Endometrial microvascular endothelial cells (primary cell): Measurements from ENCODE around the gene TCHP. TPM values are rescaled to one million over a fixed set of nuclear protein-coding genes. Genes with fewer than 3 reads are reported as not detected.
"Not testable (repeated sequence)": the region's sequence is repeated elsewhere in the genome, so short reads cannot be mapped to it uniquely, and the experiment has no call there.

Source experiments
- in situ Hi-C: cut with HindIII; loops from 2 replicates; pipeline ENCODE4 v1.10.0; 2017; ENCODE audit warnings: low sequenced_read_pairs, low pct_unique_long_range_greater_than_20kb; ENCODE audit errors: inconsistent ontology term
- total RNA-seq: library from RNA; depleted of rRNA; stranded (reverse); fragments of >200 nt; gene quantifications from one replicate; pipeline ENCODE4 v1.2.3, GENCODE V29; 2015; ENCODE audit errors: inconsistent ontology term

The TCHP gene
- total RNA-seq, 1 donor from 2014 or later: 35.3 TPM

DNA sequence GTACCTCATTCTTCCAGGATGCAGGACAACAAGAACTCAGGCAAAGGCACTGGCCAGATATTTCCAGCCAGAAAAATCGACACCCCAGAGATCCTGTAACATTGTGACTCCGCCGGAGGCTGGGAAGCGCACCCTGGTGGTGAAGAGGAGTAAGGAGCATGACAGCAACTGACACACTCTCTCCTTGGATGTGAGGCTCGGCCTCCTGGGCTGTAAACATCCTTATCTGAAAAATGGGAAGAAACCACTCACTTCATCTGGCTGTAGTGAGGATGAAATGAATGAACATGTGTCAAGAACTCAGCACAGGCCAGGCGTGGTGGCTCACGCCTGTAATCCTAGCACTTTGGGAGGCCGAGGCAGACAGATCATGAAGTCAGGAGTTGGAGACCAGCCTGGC lies 27.5 kb downstream of the TCHP start:
- in situ Hi-C loops: no loop called here

- in situ Hi-C loops: no loop called here
Measured at GRCh38 chr12:109928058-109928656, 28.1 kb downstream of the TCHP start.

- in situ Hi-C loops: not testable (repeated sequence)
Measured at GRCh38 chr12:109929326-109929725, 29.3 kb downstream of the TCHP start.

DNA sequence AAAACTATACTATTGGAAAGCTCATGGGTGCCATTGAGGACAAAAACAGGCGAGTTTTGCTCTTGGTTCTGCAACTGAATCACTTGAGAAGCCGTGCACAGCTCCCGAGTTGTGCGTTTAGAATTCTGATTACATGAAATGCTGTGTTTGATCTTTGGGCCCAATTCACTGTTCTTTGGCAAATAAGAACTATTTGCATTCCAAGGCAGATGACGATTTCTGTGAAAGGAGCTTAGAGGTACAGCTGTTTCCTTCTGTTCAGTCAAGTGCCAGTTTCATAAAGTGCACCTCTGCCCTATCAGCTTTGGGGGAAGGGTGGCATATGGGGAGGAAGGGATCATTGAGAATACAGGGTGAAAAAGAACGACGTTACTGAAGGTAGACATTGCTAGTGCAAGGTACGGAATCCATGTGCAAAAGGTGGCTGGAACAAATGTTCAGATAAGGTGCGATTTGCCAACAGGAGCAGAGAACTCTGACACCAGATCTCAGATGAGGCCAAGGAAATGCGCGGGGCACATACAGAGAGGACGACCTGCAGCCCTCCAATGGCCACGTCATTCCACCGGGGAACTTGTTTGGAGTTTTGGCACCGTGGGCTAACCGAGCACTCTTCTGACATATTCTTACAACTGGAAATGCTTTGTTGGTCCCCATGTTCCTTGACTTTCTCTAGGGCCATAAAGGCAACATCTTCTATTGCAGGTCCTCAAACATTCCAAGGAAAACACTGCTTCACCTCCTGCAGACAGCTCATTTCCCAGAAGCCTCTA lies 30.1 kb downstream of the TCHP start:
- in situ Hi-C loops: no loop called here

DNA sequence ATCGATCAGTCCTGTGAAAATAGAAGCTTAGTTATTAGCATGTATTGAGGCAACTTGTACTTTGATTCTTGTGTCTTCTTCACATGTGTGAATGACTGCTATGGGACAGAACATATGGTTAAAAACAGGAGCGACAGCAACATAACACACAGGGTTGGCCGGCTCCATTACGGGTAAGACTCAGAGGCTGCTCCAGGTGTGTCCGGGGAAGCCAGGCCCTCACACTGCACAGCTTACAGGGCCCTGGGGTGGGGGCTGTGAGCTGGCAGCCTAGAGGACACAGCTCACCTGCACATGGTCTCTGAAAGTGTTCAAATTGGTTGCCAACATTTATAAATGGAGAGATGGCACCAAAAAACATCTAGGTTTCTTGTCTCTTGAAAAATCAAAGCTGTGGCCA lies 31.1 kb downstream of the TCHP start:
- in situ Hi-C loops: no loop called here

GRCh38 chr12:109932878-109933503 lies 32.9 kb downstream of the TCHP start:
- in situ Hi-C loops: no loop called here

GRCh38 chr12:109934026-109934425 lies 34.0 kb downstream of the TCHP start:
- in situ Hi-C loops: no loop called here

GRCh38 chr12:109937371-109937770 lies 37.3 kb downstream of the TCHP start:
- in situ Hi-C loops: no loop called here

DNA sequence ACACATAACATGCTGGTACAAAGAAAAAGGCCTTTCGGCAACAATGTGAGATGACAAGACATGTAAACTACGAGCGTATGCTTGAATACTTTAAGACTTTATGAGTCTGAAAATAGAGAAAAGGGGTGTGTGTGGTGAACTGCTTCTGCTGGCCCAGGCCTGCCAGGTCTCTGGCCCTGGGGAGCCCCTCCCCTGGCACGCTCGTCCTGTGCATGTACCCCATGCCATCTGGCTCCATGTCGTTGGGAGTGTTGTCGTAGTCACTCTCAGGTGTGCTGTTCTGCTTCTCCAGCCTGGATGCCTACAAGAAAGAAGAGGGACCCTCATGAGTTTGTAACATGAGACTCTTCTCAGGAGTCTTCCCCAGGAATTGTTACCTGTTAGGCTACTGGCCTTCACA lies 38.9 kb downstream of the TCHP start:
- in situ Hi-C loops: no loop called here

- in situ Hi-C loops: no loop called here
Measured at GRCh38 chr12:109939504-109939903, 39.4 kb downstream of the TCHP start.

DNA sequence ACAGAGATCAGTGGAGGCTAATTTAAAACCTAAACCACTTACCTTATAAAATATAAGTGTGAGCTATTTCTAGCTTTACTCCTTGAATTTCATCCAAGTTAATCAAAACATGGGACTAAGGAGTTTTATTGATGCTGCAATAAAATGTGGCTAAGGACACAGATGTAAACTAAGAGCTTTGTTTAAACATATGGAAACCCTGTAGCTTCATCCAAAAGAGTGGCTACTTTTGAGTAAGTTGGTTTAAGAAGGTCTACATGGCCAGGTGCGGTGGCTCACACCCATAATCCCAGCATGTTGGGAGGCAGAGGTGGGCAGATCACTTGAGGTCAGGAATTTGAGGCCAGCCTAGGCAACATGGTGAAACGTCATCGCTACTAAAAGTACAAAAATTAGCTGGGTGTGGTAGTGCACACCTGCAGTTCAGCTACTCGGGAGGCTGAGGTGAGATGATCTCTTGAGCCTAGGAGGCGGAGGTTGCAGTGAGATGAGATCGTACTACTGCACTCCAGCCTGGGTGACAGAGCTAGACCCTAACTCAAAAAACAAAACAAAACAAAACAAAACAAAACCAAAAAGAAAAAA lies 40.4 kb downstream of the TCHP start:
- in situ Hi-C loops: no loop called here

- in situ Hi-C loops: no loop called here
Measured at GRCh38 chr12:109943811-109944210, 43.7 kb downstream of the TCHP start.

DNA sequence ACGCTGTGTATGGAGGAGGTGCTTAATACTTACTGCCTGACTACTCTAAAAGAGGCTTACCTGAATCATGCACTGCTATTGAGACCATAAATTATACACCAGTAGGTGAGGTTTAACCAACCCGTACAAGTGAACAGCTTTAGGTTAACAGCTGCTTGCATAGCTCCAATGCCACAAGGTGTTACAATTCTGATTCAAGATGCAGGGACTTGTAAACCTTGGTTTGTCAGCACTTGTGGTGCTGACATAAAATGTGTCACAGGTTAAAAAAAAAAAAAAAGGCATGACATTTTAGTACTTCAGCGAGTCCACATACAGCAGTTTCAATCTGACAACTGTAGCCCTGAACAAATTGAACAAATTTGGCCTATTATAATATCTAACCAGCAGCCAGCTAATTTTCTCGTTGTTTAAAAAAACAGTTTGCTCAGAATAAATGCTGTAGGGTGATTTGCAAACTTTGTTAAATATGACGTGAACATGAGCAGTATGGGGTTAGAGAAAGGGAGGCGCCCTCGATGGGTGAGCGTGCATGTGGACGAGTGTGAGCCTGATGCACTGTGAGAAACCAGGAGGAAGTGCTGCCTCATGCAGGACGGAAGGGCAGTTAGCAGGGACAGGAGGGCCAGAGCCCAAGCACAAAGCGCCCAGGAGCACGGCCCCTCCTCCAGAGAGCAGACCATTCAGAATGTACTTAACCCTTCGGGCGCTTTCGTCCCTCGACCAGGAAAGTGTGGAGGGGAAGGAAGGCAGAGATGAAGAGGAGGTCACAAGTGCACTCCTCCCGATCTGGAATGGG lies 44.7 kb downstream of the TCHP start:
- in situ Hi-C loops: no loop called here

DNA sequence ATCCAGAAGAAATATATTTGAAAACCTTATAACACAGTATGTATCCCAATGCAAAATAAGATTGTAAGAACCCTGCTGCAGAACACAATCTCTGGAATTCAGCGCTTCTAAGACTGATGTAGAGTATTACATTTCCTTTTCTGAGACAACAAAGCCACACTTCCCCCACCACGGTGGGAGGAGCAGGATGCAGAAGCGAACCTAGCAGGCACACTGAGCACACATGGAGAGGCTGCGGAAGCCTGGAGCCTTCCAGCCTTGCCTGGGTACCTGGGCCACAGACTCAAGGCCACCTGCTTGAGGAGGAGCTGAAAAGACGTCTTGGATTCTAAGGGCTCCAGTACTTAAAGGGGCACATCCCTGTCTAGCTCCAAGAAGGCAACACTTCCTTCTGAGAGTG lies 46.4 kb downstream of the TCHP start:
- in situ Hi-C loops: no loop called here

DNA sequence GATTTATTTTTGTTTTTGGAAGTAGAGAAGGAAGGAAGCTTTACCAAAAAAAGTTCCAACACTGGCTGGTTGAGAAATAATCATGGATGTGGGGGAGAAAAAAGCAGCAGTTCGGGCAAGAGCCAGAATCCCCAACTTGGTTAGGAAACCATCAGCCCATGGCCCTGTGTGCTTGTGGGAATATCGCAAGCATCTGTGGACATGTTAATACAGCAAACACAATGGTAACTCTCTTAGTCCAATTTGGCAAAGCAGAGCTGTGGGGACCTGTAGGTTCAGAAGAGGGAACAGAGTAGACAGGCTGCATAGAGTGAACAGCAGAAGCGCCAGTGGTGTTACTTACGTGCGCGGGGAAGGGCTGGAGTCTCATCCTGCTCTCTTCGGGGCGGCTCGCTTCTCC lies 46.8 kb downstream of the TCHP start:
- in situ Hi-C loops: no loop called here

- in situ Hi-C loops: no loop called here
Measured at GRCh38 chr12:109947521-109947920, 47.4 kb downstream of the TCHP start.

DNA sequence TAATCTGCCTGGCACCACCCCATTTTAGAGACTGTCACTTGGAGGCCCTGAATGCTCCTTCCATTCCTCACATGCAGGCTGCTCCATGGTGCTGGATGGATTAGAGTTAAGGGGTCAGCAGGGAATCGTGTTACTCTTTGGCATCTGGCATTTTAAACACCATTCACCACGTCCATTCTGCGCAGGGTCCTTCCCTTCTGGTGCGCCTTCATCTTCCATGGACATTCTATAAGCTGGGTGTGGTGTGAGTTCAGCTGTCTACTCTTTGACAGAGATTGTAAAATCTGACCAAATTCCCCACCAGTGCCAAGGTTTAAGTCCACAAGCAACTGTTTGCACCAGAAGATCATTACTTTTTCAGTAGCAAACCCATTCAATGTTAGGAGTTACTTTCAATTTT lies 48.3 kb downstream of the TCHP start:
- in situ Hi-C loops: no loop called here

DNA sequence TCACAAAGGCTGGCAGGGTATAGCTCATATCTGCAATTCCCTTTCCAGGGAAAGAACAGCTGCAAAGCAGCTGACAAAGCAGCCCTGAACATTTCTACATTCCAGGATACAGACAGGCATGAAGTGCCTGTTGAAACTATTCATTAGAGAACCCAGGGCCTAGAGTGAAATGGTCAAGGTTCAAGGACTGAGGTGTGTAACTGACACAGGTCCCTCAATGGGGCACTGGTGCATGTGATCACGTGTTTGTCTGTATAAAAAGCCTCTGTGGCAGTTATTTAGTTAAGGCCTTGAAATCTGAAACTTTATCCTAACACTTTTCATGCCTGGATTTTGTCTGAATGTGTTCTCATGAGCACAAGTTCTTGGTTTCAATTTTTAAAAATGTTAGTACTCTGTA lies 49.0 kb downstream of the TCHP start:
- in situ Hi-C loops: no loop called here

GRCh38 chr12:109950625-109951024 lies 50.6 kb downstream of the TCHP start:
- in situ Hi-C loops: no loop called here
